ENCODE results near the gene TRIL. TPM values are rescaled to one million over a fixed set of nuclear protein-coding genes. Genes with fewer than 3 reads are reported as not detected.

TRIL gene
- total and polyA plus RNA-seq, 9 of the 15 experiments (the other 6 are each of a cell fraction or from before 2014, with no cell fraction given), result not detected

DNA sequence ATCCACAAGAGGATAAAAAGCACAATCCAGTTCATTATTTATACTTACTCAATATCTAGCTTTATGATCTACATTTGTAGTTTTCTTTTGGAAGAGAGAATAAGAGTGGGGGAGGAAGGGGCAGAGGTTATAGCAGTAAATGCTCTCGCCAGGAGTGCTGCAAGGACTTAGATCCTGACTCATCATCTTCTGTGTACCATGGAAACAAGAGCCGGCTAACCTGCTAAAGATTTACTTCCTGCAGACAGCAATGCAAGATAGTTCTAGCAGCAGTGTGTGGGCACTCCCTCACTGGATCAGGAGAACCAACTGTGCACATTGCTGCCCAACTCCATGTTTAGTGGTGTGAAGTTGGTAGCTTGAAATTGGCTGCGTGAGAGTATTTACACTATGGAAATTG is 47.7 kb upstream of the TRIL start:
- TF ChIP-seq UBTF (IDR thresholded peaks at IDR 0.05; ENCODE audit: borderline replicate concordance in 1 of 2, low read depth in 2 of 2, low read length in 2 of 2), result no peak
- TF ChIP-seq, protein P1, sequence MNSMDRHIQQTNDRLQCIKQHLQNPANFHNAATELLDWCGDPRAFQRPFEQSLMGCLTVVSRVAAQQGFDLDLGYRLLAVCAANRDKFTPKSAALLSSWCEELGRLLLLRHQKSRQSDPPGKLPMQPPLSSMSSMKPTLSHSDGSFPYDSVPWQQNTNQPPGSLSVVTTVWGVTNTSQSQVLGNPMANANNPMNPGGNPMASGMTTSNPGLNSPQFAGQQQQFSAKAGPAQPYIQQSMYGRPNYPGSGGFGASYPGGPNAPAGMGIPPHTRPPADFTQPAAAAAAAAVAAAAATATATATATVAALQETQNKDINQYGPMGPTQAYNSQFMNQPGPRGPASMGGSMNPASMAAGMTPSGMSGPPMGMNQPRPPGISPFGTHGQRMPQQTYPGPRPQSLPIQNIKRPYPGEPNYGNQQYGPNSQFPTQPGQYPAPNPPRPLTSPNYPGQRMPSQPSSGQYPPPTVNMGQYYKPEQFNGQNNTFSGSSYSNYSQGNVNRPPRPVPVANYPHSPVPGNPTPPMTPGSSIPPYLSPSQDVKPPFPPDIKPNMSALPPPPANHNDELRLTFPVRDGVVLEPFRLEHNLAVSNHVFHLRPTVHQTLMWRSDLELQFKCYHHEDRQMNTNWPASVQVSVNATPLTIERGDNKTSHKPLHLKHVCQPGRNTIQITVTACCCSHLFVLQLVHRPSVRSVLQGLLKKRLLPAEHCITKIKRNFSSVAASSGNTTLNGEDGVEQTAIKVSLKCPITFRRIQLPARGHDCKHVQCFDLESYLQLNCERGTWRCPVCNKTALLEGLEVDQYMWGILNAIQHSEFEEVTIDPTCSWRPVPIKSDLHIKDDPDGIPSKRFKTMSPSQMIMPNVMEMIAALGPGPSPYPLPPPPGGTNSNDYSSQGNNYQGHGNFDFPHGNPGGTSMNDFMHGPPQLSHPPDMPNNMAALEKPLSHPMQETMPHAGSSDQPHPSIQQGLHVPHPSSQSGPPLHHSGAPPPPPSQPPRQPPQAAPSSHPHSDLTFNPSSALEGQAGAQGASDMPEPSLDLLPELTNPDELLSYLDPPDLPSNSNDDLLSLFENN (IDR thresholded peaks at IDR 0.05; ENCODE audit: low read depth in 2 of 2, low read length in 2 of 2), result no peak
- no peak overlapping the region for H3K4me3 ChIP-seq
- H3K9me3 ChIP-seq (replicated peaks; ENCODE audit: control insufficient read depth, insufficient read depth, low read depth, low read length), result no peaks in the 10 kb centered on the region
- H3K36me3 ChIP-seq (ENCODE audit: control insufficient read depth, insufficient read depth, low read length), result no peaks in the 10 kb centered on the region
- BruUV-seq (replicated peaks), result no TSS peak
- H4K20me1 ChIP-seq (replicated peaks; ENCODE audit: control insufficient read depth, insufficient read depth, low read length), result no peaks in the 10 kb centered on the region
- H3K27me3 ChIP-seq (ENCODE audit: control insufficient read depth in 2 of 2, insufficient read depth in 2 of 2, low read length in 2 of 2), result no peaks in the 10 kb centered on the region
- ChIA-PET POLR2A (no interaction called here), CTCF (ENCODE audit: low intra/inter-chr PET ratio) (no interaction called here)
- 2% methylated on average over 3 of the region's 3 CpGs for WGBS (ENCODE audit: insufficient coverage, low coverage, missing lambda C conversion rate)
- FAIRE-seq (no peak), DNase-seq (ENCODE audit: extremely low read depth in 1 of 4, low spot score in 3 of 4) (no peak), ATAC-seq (no peak)
- no peak overlapping the region for H3K27ac ChIP-seq (ENCODE audit: extremely low read depth, low read depth, low read length)
- H3K9ac ChIP-seq (ENCODE audit: insufficient read depth in 1 of 2, low read depth in 2 of 2, low read length in 2 of 2), result no peak overlapping the region
- no peak overlapping the region for H2AFZ ChIP-seq (ENCODE audit: low read depth, low read length)
- H3K9me1 ChIP-seq (ENCODE audit: control insufficient read depth, insufficient read depth, low read length), result no peaks in the 10 kb centered on the region
- no peaks in the 10 kb centered on the region for H3K79me2 ChIP-seq (ENCODE audit: control insufficient read depth, insufficient read depth, low read length)
- no peaks in the 10 kb centered on the region for H3K4me1 ChIP-seq (replicated peaks in 1 of 2; ENCODE audit: control insufficient read depth in 2 of 2, insufficient read depth in 2 of 2, low read length in 2 of 2)
- in situ Hi-C loops (cut with MboI) (no loop called here), intact Hi-C loops (cut with micrococcal nuclease) (no loop called here)
- no peak overlapping the region for H3K4me2 ChIP-seq (ENCODE audit: insufficient read depth, low read length)

All from K562 (cell line).